OCI-LY1 (cell line): Measurements from ENCODE around the gene AP3D1.

Experiments used
- H2AFZ ChIP-seq: fragments of 200-600 bp; sonication (generic), shearing (Covaris generic); 2 replicates; pipeline ENCODE4 v1.6.0; 2014; ENCODE audit warnings: antibody characterized with exemption, mild to moderate bottlenecking, low read length
- H3F3A ChIP-seq: fragments of 200-600 bp; sonication (generic), shearing (Covaris generic); 2 replicates; pipeline ENCODE4 v1.6.0; 2014; ENCODE audit warnings: mild to moderate bottlenecking, antibody characterized with exemption, low read length, moderate library complexity; ENCODE audit not compliant: insufficient read depth
- H3K27ac ChIP-seq: fragments of 200-600 bp; sonication (generic); 2 replicates; pipeline ENCODE4 v1.5.1; 2014; ENCODE audit warnings: low read length, mixed run types, mild to moderate bottlenecking, low read depth; ENCODE audit not compliant: poor library complexity, severe bottlenecking
- H3K27me3 ChIP-seq: fragments of 200-600 bp; sonication (generic); 2 replicates; pipeline ENCODE4 v1.6.0; 2014; ENCODE audit warnings: antibody characterized with exemption, mild to moderate bottlenecking, low read length, moderate library complexity; ENCODE audit not compliant: insufficient read depth
- H3K36me3 ChIP-seq: fragments of 200-600 bp; sonication (generic); 2 replicates; pipeline ENCODE4 v1.6.1; 2014; ENCODE audit warnings: mild to moderate bottlenecking, antibody characterized with exemption, low read length, moderate library complexity, mixed read lengths; ENCODE audit not compliant: insufficient read depth
- H3K4me1 ChIP-seq: fragments of 200-600 bp; sonication (generic); 2 replicates; pipeline ENCODE4 v1.5.1; 2014; ENCODE audit warnings: mild to moderate bottlenecking, low read length, moderate library complexity; ENCODE audit not compliant: insufficient read depth, severe bottlenecking
- H3K4me2 ChIP-seq: fragments of 200-600 bp; sonication (generic), shearing (Covaris generic); 2 replicates; pipeline ENCODE4 v1.6.1; 2014; ENCODE audit warnings: low read length
- H3K4me3 ChIP-seq: fragments of 200-600 bp; sonication (generic); 2 replicates; pipeline ENCODE4 v1.5.1; 2014; ENCODE audit warnings: low read length, low read depth, mild to moderate bottlenecking, mixed read lengths; ENCODE audit not compliant: poor library complexity, severe bottlenecking
- H3K79me2 ChIP-seq: fragments of 200-600 bp; shearing (Covaris generic); 2 replicates; pipeline ENCODE4 v1.6.1; 2016; ENCODE audit warnings: mixed run types, low read length, mixed read lengths; ENCODE audit not compliant: insufficient read depth
- H3K9ac ChIP-seq: fragments of 200-600 bp; sonication (generic), shearing (Covaris generic); 2 replicates; pipeline ENCODE4 v1.6.1; 2014; ENCODE audit warnings: mild to moderate bottlenecking, low read length, mixed read lengths
- H3K9me2 ChIP-seq: fragments of 200-600 bp; sonication (generic), shearing (Covaris generic); 2 replicates; pipeline ENCODE4 v1.6.1; 2014; ENCODE audit warnings: low read depth, mild to moderate bottlenecking, low read length, mixed read lengths
- H3K9me3 ChIP-seq: fragments of 200-600 bp; shearing (Covaris generic); 2 replicates; pipeline ENCODE4 v1.6.1; 2014; ENCODE audit warnings: low read length, mixed read lengths
- H4K20me1 ChIP-seq: fragments of 200-600 bp; sonication (generic), shearing (Covaris generic); 2 replicates; pipeline ENCODE4 v1.6.0; 2016; ENCODE audit warnings: mild to moderate bottlenecking, low read length; ENCODE audit not compliant: insufficient read depth
- EZH2 ChIP-seq: fragments of 200-600 bp; sonication (generic), shearing (Covaris generic); IDR thresholded peaks from 2 replicates; pipeline ENCODE4 v1.8.0; 2017; ENCODE audit warnings: borderline replicate concordance, mixed run types, mild to moderate bottlenecking, antibody characterized with exemption, low read length, moderate library complexity, mixed read lengths
- TF ChIP-seq, protein P1 (sequence below): fragments of 200-600 bp; sonication (generic), shearing (Covaris generic); IDR thresholded peaks from 2 replicates; pipeline ENCODE4 v1.5.1; 2017; ENCODE audit warnings: mild to moderate bottlenecking, antibody characterized with exemption, low read length, moderate library complexity, mixed read lengths

Gene AP3D1

DNA sequence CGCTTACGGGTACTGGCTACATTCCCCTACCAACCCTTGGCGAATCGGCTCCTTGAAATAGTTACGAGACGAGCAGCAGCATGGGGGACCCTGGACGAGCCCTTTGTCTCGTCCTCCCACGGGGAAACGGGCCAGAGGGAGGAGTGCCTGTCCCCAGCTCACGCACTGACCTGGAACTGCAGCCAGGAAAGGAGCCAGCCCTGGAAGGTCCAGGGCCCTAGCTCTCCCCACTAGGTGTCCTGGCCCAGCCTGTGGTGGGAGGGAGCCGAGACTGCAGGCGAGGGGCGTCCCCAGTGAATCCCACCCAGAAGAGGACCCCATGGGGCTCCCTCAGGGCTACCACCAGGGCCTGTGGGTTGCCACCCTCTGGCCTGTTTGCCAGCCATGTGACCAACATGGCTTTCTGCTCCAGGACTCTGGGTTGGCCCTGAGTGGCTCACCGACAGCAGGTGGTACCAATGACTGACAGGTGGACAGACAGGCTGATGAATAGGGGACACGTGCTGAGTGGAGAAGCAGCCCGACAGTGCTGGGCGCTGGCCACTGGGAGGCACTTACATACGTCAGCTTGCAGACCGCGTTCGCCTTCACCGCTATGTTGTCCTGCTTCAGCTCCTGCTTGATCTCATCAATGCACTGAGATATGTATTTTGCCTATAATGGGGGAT is 13.2 kb downstream of the AP3D1 start:
- Histone ChIP-seq H3K9me2 (no peaks in the 10 kb centered on the region), H3K4me3 (no peak overlapping the region), H3K9ac (no peak overlapping the region), H3F3A (no peaks in the 10 kb centered on the region), H3K27ac (no peak overlapping the region), H3K27me3 (no peaks in the 10 kb centered on the region), H3K36me3 (peaks cover 20% of the 10 kb centered on the region), H4K20me1 (no peaks in the 10 kb centered on the region), H3K9me3 (no peaks in the 10 kb centered on the region), H3K4me2 (no peak overlapping the region), H3K4me1 (no peaks in the 10 kb centered on the region), H2AFZ (no peak overlapping the region), H3K79me2 (no peaks in the 10 kb centered on the region)
- TF ChIP-seq EZH2 = no peak
- TF ChIP-seq, protein P1, sequence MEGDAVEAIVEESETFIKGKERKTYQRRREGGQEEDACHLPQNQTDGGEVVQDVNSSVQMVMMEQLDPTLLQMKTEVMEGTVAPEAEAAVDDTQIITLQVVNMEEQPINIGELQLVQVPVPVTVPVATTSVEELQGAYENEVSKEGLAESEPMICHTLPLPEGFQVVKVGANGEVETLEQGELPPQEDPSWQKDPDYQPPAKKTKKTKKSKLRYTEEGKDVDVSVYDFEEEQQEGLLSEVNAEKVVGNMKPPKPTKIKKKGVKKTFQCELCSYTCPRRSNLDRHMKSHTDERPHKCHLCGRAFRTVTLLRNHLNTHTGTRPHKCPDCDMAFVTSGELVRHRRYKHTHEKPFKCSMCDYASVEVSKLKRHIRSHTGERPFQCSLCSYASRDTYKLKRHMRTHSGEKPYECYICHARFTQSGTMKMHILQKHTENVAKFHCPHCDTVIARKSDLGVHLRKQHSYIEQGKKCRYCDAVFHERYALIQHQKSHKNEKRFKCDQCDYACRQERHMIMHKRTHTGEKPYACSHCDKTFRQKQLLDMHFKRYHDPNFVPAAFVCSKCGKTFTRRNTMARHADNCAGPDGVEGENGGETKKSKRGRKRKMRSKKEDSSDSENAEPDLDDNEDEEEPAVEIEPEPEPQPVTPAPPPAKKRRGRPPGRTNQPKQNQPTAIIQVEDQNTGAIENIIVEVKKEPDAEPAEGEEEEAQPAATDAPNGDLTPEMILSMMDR = no peak

DNA sequence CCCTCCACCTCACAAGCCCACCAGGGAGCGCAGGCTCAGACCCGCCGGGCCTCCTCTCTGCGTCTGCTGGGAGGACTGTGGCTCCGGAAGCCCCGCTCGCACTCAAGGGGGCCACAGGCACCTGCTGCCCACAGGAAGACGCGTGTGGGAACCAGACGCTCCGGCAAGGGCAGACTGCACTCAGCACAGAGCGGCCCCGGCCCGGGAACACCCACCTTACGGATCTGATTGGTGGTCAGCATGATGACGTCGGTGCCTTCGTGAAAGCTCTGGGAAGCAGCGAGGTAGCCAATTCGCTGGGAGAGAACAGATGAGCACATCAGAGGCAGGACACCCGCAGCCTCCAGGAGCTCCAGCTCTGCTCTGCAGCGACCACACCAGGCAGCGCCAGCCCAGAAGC is 14.6 kb downstream of the AP3D1 start:
- no peaks in the 10 kb centered on the region for H3K79me2 ChIP-seq
- no peaks in the 10 kb centered on the region for H3K9me2 ChIP-seq
- TF ChIP-seq, protein P1 = no peak
- TF ChIP-seq EZH2 = no peak
- no peaks in the 10 kb centered on the region for H3K9me3 ChIP-seq
- peaks cover 29% of the 10 kb centered on the region for H3K36me3 ChIP-seq
- no peaks in the 10 kb centered on the region for H3K4me1 ChIP-seq
- H3K4me3 ChIP-seq = no peak overlapping the region
- H3F3A ChIP-seq = no peaks in the 10 kb centered on the region
- no peaks in the 10 kb centered on the region for H3K27me3 ChIP-seq
- H2AFZ ChIP-seq = no peak overlapping the region
- no peaks in the 10 kb centered on the region for H4K20me1 ChIP-seq
- no peak overlapping the region for H3K4me2 ChIP-seq
- no peak overlapping the region for H3K9ac ChIP-seq
- no peak overlapping the region for H3K27ac ChIP-seq

DNA sequence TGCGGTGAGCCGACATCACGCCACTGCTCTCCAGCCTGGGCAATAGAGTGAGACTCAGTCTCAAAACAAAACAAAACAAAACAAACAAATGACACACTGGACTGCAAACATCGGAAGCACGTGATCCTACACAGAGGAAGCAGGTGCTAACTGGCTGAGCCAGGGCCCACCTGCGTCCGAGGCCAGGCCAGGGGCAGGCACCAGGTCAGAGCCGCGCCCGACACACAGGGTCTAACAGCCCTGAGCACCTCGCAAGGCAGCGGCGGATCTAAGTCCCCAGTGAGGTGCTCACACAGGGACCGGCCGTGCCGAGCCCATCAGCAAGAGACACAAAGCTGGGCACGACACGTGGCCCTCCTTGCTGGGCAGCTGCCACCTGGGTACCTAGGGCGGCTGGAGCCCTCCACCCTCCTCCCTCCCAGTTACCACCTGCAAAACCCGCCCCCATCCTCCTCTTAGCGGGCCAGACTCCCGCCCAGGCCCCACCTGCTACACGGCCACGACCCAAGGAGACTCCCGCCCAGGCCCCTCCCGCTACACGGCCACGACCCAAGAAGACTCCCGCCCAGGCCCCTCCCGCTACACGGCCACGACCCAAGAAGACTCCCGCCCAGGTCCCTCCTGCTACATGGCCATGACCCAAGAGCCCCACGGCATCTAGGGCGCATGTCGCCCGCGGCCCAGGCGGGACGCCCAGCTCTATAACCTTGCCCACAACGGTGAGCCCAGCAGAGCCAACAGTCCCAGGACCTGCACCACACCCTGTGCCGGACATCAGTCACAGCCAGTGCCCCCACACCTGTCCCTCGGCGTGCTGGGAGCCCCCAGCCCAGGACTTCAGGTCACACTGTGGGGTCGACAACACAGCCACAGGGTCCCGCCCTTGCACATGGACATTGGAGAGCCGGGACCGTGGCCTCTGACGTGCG is 15.6 kb downstream of the AP3D1 start:
- H3K4me3 ChIP-seq = no peak overlapping the region
- no peak for TF ChIP-seq EZH2
- TF ChIP-seq, protein P1 = no peak
- peaks cover 30% of the 10 kb centered on the region for H3K36me3 ChIP-seq
- H3K27ac ChIP-seq = no peak overlapping the region
- H3K79me2 ChIP-seq = no peaks in the 10 kb centered on the region
- H3K9ac ChIP-seq = no peak overlapping the region
- no peaks in the 10 kb centered on the region for H3F3A ChIP-seq
- H3K4me1 ChIP-seq = no peaks in the 10 kb centered on the region
- no peaks in the 10 kb centered on the region for H3K9me2 ChIP-seq
- no peaks in the 10 kb centered on the region for H3K9me3 ChIP-seq
- no peak overlapping the region for H2AFZ ChIP-seq
- no peaks in the 10 kb centered on the region for H4K20me1 ChIP-seq
- no peak overlapping the region for H3K4me2 ChIP-seq
- H3K27me3 ChIP-seq = no peaks in the 10 kb centered on the region
